Measurements from ENCODE around the gene ZNF142.
"Not testable (repeated sequence)": the region's sequence is repeated elsewhere in the genome, so short reads cannot be mapped to it uniquely, and the experiment has no call there.

The ZNF142 gene

GRCh38 chr2:218659258-218659987 lies at the start of gene ZNF142, which contains the start of gene BCS1L:
Gene ZNF142 (minus strand): TSS chr2:218659623. CDS start chr2:218656429, 3,194 bp downstream.
Gene BCS1L (plus strand): TSS chr2:218659683. CDS start chr2:218660988, 1,305 bp downstream.
- DNase-seq, result peak; percentile 96

GRCh38 chr2:218708086-218708485 lies 48.7 kb upstream of the ZNF142 start:
- DNase-seq, result no peak

GRCh38 chr2:218703341-218703740 lies 43.9 kb upstream of the ZNF142 start:
- DNase-seq, result no peak

GRCh38 chr2:218701806-218702205 lies 42.4 kb upstream of the ZNF142 start:
- no peak for DNase-seq

GRCh38 chr2:218698885-218699284 lies 39.5 kb upstream of the ZNF142 start:
- DNase-seq, result no peak

- no peak for DNase-seq
Measured at GRCh38 chr2:218694405-218695145, 35.2 kb upstream of the ZNF142 start.

- DNase-seq, result no peak
Measured at GRCh38 chr2:218691234-218691633, 31.8 kb upstream of the ZNF142 start.

- not testable (repeated sequence) for DNase-seq
Measured at GRCh38 chr2:218687400-218688060, 28.1 kb upstream of the ZNF142 start.

GRCh38 chr2:218680061-218680460 lies 20.6 kb upstream of the ZNF142 start:
- no peak for DNase-seq

- no peak for DNase-seq
Measured at GRCh38 chr2:218679119-218679518, 19.7 kb upstream of the ZNF142 start.

- DNase-seq, result peak; percentile 74
Measured at GRCh38 chr2:218671654-218672566, 12.5 kb upstream of the ZNF142 start, which contains the start of the genes RNF25 and STK36. Gene RNF25 (minus strand): TSS chr2:218672002. CDS start chr2:218671970, 32 bp downstream. Gene STK36 (plus strand): TSS chr2:218672086. CDS start chr2:218672830, 744 bp downstream.

- DNase-seq, result no peak
Measured at GRCh38 chr2:218671097-218671653, 11.8 kb upstream of the ZNF142 start.

- no peak for DNase-seq
Measured at GRCh38 chr2:218664653-218665052, 5.2 kb upstream of the ZNF142 start.

- no peak for DNase-seq
Measured at GRCh38 chr2:218663901-218664300, 4.5 kb upstream of the ZNF142 start.

- no peak for DNase-seq
Measured at GRCh38 chr2:218662827-218663226, 3.4 kb upstream of the ZNF142 start.

GRCh38 chr2:218662377-218662776 lies 3.0 kb upstream of the ZNF142 start:
- DNase-seq, result no peak

- no peak for DNase-seq
Measured at GRCh38 chr2:218659988-218660358, 550 bp upstream of the ZNF142 start.

GRCh38 chr2:218658671-218659257 lies 659 bp downstream of the ZNF142 start:
- DNase-seq, result peak; percentile 34

- DNase-seq, result no peak
Measured at GRCh38 chr2:218655751-218656150, 3.7 kb downstream of the ZNF142 start.

- DNase-seq, result no peak
Measured at GRCh38 chr2:218648787-218649100, 10.7 kb downstream of the ZNF142 start.

- peak; percentile 33 for DNase-seq
Measured at GRCh38 chr2:218648088-218648786, 11.2 kb downstream of the ZNF142 start.
